Neural cell (in vitro differentiated cells): ENCODE data around the gene RSPO3. TPM values are rescaled to one million over a fixed set of nuclear protein-coding genes. Genes with fewer than 3 reads are reported as not detected.

Experiments
- H2AFZ ChIP-seq: fragments of 200-600, 300-800 bp; sonication (generic), shearing (Covaris generic); 2 replicates; pipeline ENCODE4 v1.6.0; 2014; ENCODE audit warnings: low read depth, mild to moderate bottlenecking, antibody characterized with exemption, low read length, moderate library complexity
- H3F3A ChIP-seq: fragments of 200-600 bp; shearing (Covaris generic); 2 replicates; pipeline ENCODE4 v1.6.1; 2016; ENCODE audit warnings: mild to moderate bottlenecking, moderate library complexity, mixed read lengths, antibody characterized with exemption, low read length; ENCODE audit not compliant: insufficient read depth, poor library complexity, severe bottlenecking
- H3K27ac ChIP-seq: fragments of 200-600, 300-800 bp; sonication (generic), shearing (Covaris generic); 2 replicates; pipeline ENCODE4 v1.5.1; 2014; ENCODE audit warnings: mild to moderate bottlenecking, low read length, moderate library complexity
- H3K27me3 ChIP-seq: fragments of 300-800, 200-600 bp; sonication (generic), shearing (Covaris generic); 2 replicates; pipeline ENCODE4 v1.6.0; 2014; ENCODE audit warnings: mild to moderate bottlenecking, low read depth, low read length, moderate library complexity; ENCODE audit not compliant: insufficient read depth
- H3K36me3 ChIP-seq: fragments of 300-800, 200-600 bp; sonication (generic), shearing (Covaris generic); 2 replicates; pipeline ENCODE4 v1.5.1; 2014; ENCODE audit warnings: mild to moderate bottlenecking, antibody characterized with exemption, low read length, moderate library complexity; ENCODE audit not compliant: insufficient read depth
- H3K4me2 ChIP-seq: fragments of 300-800, 200-600 bp; sonication (generic), shearing (Covaris generic); 2 replicates; pipeline ENCODE4 v1.6.0; 2014; ENCODE audit warnings: mild to moderate bottlenecking, low read length
- H3K4me3 ChIP-seq: fragments of 300-800, 200-600 bp; sonication (generic), shearing (Covaris generic); 2 replicates; pipeline ENCODE4 v1.5.1; 2014; ENCODE audit warnings: mild to moderate bottlenecking, low read length, moderate library complexity
- H3K79me2 ChIP-seq: fragments of 200-600 bp; shearing (Covaris generic); replicated peaks from 2 replicates; pipeline ENCODE4 v1.6.0; 2014; ENCODE audit warnings: mild to moderate bottlenecking, low read length, moderate library complexity; ENCODE audit not compliant: insufficient read depth
- H3K9ac ChIP-seq: fragments of 300-800, 200-600 bp; sonication (generic), shearing (Covaris generic); 2 replicates; pipeline ENCODE4 v1.6.1; 2016; ENCODE audit warnings: mild to moderate bottlenecking, low read length, mixed read lengths
- H3K9me2 ChIP-seq: fragments of 200-600 bp; shearing (Covaris generic); 2 replicates; pipeline ENCODE4 v1.6.1; 2016; ENCODE audit warnings: mild to moderate bottlenecking, low read length, mixed read lengths; ENCODE audit not compliant: insufficient read depth
- H3K9me3 ChIP-seq: fragments of 200-600, 300-800 bp; sonication (generic), shearing (Covaris generic); 2 replicates; pipeline ENCODE4 v1.6.1; 2016; ENCODE audit warnings: mild to moderate bottlenecking, mixed run types, low read length, moderate library complexity, mixed read lengths
- H4K20me1 ChIP-seq: fragments of 200-600 bp; shearing (Covaris generic); 2 replicates; pipeline ENCODE4 v1.6.1; 2016; ENCODE audit warnings: mild to moderate bottlenecking, mixed run types; ENCODE audit not compliant: insufficient read depth
- EP300 ChIP-seq: fragments of 450-650 bp; conservative IDR thresholded peaks from 2 replicates; pipeline ENCODE4 v1.6.1; 2014; ENCODE audit warnings: antibody characterized with exemption, mild to moderate bottlenecking, moderate library complexity; ENCODE audit not compliant: poor library complexity, severe bottlenecking
- EZH2 ChIP-seq: fragments of 200-600, 300-800 bp; shearing (Covaris generic), sonication (generic); IDR thresholded peaks from 2 replicates; pipeline ENCODE4 v1.6.1; 2014; ENCODE audit warnings: antibody characterized with exemption, low read length, borderline replicate concordance, mild to moderate bottlenecking; ENCODE audit not compliant: insufficient read depth, poor library complexity, severe bottlenecking
- MXI1 ChIP-seq: fragments of 450-650 bp; conservative IDR thresholded peaks from 2 replicates; pipeline ENCODE4 v1.6.1; 2014; ENCODE audit warnings: antibody characterized with exemption, mild to moderate bottlenecking; ENCODE audit not compliant: poor library complexity, severe bottlenecking
- POLR2AphosphoS5 ChIP-seq: IDR thresholded peaks from 2 replicates; pipeline ENCODE4 v1.6.1; 2012
- RAD21 ChIP-seq: fragments of 450-650 bp; conservative IDR thresholded peaks from 2 replicates; pipeline ENCODE4 v1.6.1; 2014; ENCODE audit warnings: antibody characterized with exemption, mild to moderate bottlenecking, moderate library complexity
- SMC3 ChIP-seq: fragments of 450-650 bp; conservative IDR thresholded peaks from 2 replicates; pipeline ENCODE4 v1.6.1; 2014; ENCODE audit warnings: antibody characterized with exemption, mild to moderate bottlenecking, moderate library complexity; ENCODE audit not compliant: poor library complexity
- TAF1 ChIP-seq: IDR thresholded peaks from 2 replicates; pipeline ENCODE4 v1.6.1; 2012; ENCODE audit warnings: low read depth
- polyA plus RNA-seq: library from polyadenylated mRNA; depleted of rRNA; stranded (reverse); fragments of >200 nt; gene quantifications from 2 replicates; pipeline ENCODE4 v1.2.3, GENCODE V29; 2014
- TF ChIP-seq, protein P1 (sequence below): IDR thresholded peaks from 2 replicates; pipeline ENCODE4 v1.6.1; 2012; ENCODE audit warnings: borderline replicate concordance
- TF ChIP-seq, protein P2 (sequence below): fragments of 450-650 bp; IDR thresholded peaks from 2 replicates; pipeline ENCODE4 v1.5.1; 2014; ENCODE audit warnings: antibody characterized with exemption, mild to moderate bottlenecking, moderate library complexity; ENCODE audit not compliant: poor library complexity, severe bottlenecking

The RSPO3 gene
- polyA plus RNA-seq, 1 donor from 2014 or later, result 0.48 TPM

DNA sequence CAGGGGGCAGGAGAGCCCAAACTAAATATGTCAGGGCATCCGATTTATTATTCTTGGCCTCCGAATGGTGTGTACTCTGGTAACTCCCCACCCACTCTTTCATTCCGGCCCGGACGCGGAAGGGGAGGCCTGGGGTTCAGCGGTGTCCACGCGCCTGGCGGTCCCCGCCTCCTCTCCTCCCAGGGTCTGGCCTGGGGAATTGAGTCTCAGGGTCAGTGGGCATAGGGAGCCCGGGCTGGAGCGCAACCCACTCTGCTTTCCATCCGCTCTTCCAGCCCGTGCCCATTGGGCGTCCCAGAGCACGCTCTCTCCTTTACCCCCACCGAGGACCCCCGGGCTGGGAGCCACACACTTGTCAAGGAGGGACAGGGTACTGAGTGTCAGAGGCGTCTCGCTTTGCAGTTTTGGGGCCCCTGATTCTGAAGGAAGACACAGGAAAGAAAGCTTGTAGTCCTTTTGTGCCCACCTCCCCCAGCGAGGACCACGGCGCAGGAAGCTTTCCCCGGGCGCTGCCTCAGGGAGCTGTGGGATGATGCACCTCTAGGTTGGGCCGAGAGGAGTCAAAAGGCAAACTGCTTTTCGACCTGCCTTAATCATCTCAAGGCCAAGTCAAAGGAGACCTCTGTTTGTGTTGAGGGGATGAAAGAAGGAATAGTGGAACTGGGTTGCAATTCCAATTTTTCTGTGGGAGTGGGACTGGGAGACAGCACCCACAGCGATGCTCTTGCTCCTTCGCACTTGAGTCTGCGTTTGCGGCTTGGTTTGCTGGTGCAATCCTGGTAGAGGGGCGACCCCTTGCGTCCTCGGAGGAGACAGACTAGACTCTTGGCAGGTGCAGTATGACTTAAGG lies 2.5 kb downstream of the RSPO3 start:
- Histone ChIP-seq H3K4me3 (peak overlapping the region; percentile 75), H3F3A (no peaks in the 10 kb centered on the region), H3K9me3 (no peaks in the 10 kb centered on the region), H3K9me2 (no peaks in the 10 kb centered on the region), H2AFZ (no peak overlapping the region), H4K20me1 (no peaks in the 10 kb centered on the region), H3K4me2 (peak overlapping the region; percentile 28), H3K79me2 (no peaks in the 10 kb centered on the region), H3K9ac (no peak overlapping the region), H3K27ac (no peak overlapping the region), H3K36me3 (no peaks in the 10 kb centered on the region), H3K27me3 (peaks cover 50% of the 10 kb centered on the region)
- TF ChIP-seq EP300 (no peak), EZH2 (no peak), MXI1 (no peak), TAF1 (no peak), SMC3 (peak; percentile 97), POLR2AphosphoS5 (no peak), RAD21 (peak; percentile 99)
- TF ChIP-seq, protein P1, sequence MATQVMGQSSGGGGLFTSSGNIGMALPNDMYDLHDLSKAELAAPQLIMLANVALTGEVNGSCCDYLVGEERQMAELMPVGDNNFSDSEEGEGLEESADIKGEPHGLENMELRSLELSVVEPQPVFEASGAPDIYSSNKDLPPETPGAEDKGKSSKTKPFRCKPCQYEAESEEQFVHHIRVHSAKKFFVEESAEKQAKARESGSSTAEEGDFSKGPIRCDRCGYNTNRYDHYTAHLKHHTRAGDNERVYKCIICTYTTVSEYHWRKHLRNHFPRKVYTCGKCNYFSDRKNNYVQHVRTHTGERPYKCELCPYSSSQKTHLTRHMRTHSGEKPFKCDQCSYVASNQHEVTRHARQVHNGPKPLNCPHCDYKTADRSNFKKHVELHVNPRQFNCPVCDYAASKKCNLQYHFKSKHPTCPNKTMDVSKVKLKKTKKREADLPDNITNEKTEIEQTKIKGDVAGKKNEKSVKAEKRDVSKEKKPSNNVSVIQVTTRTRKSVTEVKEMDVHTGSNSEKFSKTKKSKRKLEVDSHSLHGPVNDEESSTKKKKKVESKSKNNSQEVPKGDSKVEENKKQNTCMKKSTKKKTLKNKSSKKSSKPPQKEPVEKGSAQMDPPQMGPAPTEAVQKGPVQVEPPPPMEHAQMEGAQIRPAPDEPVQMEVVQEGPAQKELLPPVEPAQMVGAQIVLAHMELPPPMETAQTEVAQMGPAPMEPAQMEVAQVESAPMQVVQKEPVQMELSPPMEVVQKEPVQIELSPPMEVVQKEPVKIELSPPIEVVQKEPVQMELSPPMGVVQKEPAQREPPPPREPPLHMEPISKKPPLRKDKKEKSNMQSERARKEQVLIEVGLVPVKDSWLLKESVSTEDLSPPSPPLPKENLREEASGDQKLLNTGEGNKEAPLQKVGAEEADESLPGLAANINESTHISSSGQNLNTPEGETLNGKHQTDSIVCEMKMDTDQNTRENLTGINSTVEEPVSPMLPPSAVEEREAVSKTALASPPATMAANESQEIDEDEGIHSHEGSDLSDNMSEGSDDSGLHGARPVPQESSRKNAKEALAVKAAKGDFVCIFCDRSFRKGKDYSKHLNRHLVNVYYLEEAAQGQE, result no peak
- TF ChIP-seq, protein P2, sequence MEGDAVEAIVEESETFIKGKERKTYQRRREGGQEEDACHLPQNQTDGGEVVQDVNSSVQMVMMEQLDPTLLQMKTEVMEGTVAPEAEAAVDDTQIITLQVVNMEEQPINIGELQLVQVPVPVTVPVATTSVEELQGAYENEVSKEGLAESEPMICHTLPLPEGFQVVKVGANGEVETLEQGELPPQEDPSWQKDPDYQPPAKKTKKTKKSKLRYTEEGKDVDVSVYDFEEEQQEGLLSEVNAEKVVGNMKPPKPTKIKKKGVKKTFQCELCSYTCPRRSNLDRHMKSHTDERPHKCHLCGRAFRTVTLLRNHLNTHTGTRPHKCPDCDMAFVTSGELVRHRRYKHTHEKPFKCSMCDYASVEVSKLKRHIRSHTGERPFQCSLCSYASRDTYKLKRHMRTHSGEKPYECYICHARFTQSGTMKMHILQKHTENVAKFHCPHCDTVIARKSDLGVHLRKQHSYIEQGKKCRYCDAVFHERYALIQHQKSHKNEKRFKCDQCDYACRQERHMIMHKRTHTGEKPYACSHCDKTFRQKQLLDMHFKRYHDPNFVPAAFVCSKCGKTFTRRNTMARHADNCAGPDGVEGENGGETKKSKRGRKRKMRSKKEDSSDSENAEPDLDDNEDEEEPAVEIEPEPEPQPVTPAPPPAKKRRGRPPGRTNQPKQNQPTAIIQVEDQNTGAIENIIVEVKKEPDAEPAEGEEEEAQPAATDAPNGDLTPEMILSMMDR, result peak; percentile 97

- no peaks in the 10 kb centered on the region for H3K79me2 ChIP-seq
- H3K4me2 ChIP-seq, result no peak overlapping the region
- TF ChIP-seq RAD21 (no peak), EP300 (no peak), TAF1 (no peak), SMC3 (no peak), EZH2 (no peak), POLR2AphosphoS5 (no peak), MXI1 (no peak)
- TF ChIP-seq, protein P2, result no peak
- TF ChIP-seq, protein P1, result no peak
- H3F3A ChIP-seq, result no peaks in the 10 kb centered on the region
- H3K36me3 ChIP-seq, result no peaks in the 10 kb centered on the region
- H3K4me3 ChIP-seq, result no peak overlapping the region
- H3K9ac ChIP-seq, result no peak overlapping the region
- no peak overlapping the region for H2AFZ ChIP-seq
- no peak overlapping the region for H3K27ac ChIP-seq
- peaks cover 44% of the 10 kb centered on the region for H3K27me3 ChIP-seq
- H3K9me2 ChIP-seq, result no peaks in the 10 kb centered on the region
- no peaks in the 10 kb centered on the region for H4K20me1 ChIP-seq
- H3K9me3 ChIP-seq, result no peaks in the 10 kb centered on the region
Observed at GRCh38 chr6:127121637-127121960, 3.1 kb downstream of the RSPO3 start.
